Keratinocyte (primary cell): Measurements from ENCODE around the gene MLLT11. TPM values are rescaled to one million over a fixed set of nuclear protein-coding genes. Genes with fewer than 3 reads are reported as not detected.

Experiments
- DNase-seq: peaks from one replicate; pipeline ENCODE4 v3.0.0-alpha.2; 2011; ENCODE audit warnings: low read depth, missing footprints, low spot score
- FAIRE-seq: peaks from 2 replicates; lab custom pipeline; 2011; peaks lifted over from hg19 to GRCh38; lab: Jason Lieb, UNC
- H2AFZ ChIP-seq: 2 replicates; pipeline ENCODE4 v1.6.0; 2012; ENCODE audit warnings: low read length, control low read depth, inconsistent platforms; ENCODE audit not compliant: control insufficient read depth
- H3K27ac ChIP-seq: 2 replicates; pipeline ENCODE4 v1.5.1; 2011; ENCODE audit warnings: low read length; ENCODE audit not compliant: control insufficient read depth, insufficient read depth
- H3K27me3 ChIP-seq: 3 replicates; pipeline ENCODE4 v1.6.0; 2011; ENCODE audit warnings: low read length; ENCODE audit not compliant: control insufficient read depth, insufficient read depth; ENCODE audit errors: extremely low read depth
- H3K36me3 ChIP-seq, 2 experiments: 2 replicates in 1 of 2; 3 replicates in 1 of 2; pipeline ENCODE4 v1.5.1; 2011; ENCODE audit warnings: low read length in 2 of 2, mild to moderate bottlenecking in 1 of 2; ENCODE audit not compliant: control insufficient read depth in 2 of 2, insufficient read depth in 2 of 2; ENCODE audit errors: extremely low read depth in 1 of 2
- H3K4me1 ChIP-seq: 3 replicates; pipeline ENCODE4 v1.5.1; 2011; ENCODE audit warnings: low read length; ENCODE audit not compliant: control insufficient read depth, insufficient read depth; ENCODE audit errors: extremely low read depth
- H3K4me2 ChIP-seq: 3 replicates; pipeline ENCODE4 v1.6.0; 2011; ENCODE audit warnings: low read depth, low read length; ENCODE audit not compliant: control insufficient read depth, insufficient read depth; ENCODE audit errors: extremely low read depth
- H3K4me3 ChIP-seq, 3 experiments: fragments of 200-600 bp in 1 of 3; sonication (generic) in 1 of 3; 2 replicates in 2 of 3; 3 replicates in 1 of 3; pipeline ENCODE4 v1.5.1; 2011 to 2016; ENCODE audit warnings: low read length in 3 of 3, mild to moderate bottlenecking in 3 of 3, control low read depth in 2 of 3, inconsistent platforms in 1 of 3, low read depth in 1 of 3, mixed read lengths in 1 of 3, mixed run types in 1 of 3, moderate library complexity in 1 of 3; ENCODE audit not compliant: control insufficient read depth in 2 of 3, insufficient read depth in 2 of 3; ENCODE audit errors: extremely low read depth in 1 of 3
- H3K79me2 ChIP-seq: 2 replicates; pipeline ENCODE4 v1.6.0; 2012; ENCODE audit warnings: low read length; ENCODE audit not compliant: control insufficient read depth, insufficient read depth
- H3K9ac ChIP-seq: 3 replicates; pipeline ENCODE4 v1.6.0; 2011; ENCODE audit warnings: low read length; ENCODE audit not compliant: control insufficient read depth, insufficient read depth; ENCODE audit errors: extremely low read depth
- H3K9me1 ChIP-seq: 3 replicates; pipeline ENCODE4 v1.6.0; 2011; ENCODE audit warnings: low read length; ENCODE audit not compliant: control insufficient read depth, insufficient read depth; ENCODE audit errors: extremely low read depth
- H3K9me3 ChIP-seq: 2 replicates; pipeline ENCODE4 v1.5.1; 2012; ENCODE audit warnings: low read depth, low read length; ENCODE audit not compliant: control insufficient read depth
- H4K20me1 ChIP-seq: 3 replicates; pipeline ENCODE4 v1.6.0; 2011; ENCODE audit warnings: low read length; ENCODE audit not compliant: control insufficient read depth, insufficient read depth; ENCODE audit errors: extremely low read depth
- CTCF ChIP-seq, 3 experiments: IDR thresholded peaks in 1 of 3; conservative IDR thresholded peaks in 1 of 3; optimal IDR thresholded peaks in 1 of 3; 2 replicates in 2 of 3; 3 replicates in 1 of 3; pipeline versions ENCODE3 to v1.5.1; 2011; ENCODE audit warnings: low read length in 3 of 3, mild to moderate bottlenecking in 3 of 3, moderate library complexity in 2 of 3, control low read depth in 1 of 3, inconsistent platforms in 1 of 3; ENCODE audit not compliant: insufficient read depth in 2 of 3; ENCODE audit errors: extremely low read depth in 1 of 3
- EZH2 ChIP-seq: IDR thresholded peaks from one replicate; pipeline ENCODE4 v1.6.1; 2012; ENCODE audit warnings: inconsistent platforms, mild to moderate bottlenecking, low read length, moderate library complexity
- dilution Hi-C: fragments of 300-500 bp; cut with MboI; formaldehyde crosslinking; loops from one replicate; pipeline ENCODE4 v1.7.0; 2020; ENCODE audit warnings: low sequenced_read_pairs; ENCODE audit not compliant: extremely low pct_ligation_motif_present
- polyA plus RNA-seq, 5 experiments: library from polyadenylated mRNA; depleted of rRNA in 3 of 5; stranded (reverse) in 3 of 5; stranded (forward) in 1 of 5; unstranded in 1 of 5; fragments of >200 nt; gene quantifications; 1 replicate in 1 of 5; 2 replicates in 3 of 5; 3 replicates in 1 of 5; pipeline versions ENCODE4 v1.2.1 to v1.2.3, GENCODE V29; 2011 to 2012; ENCODE audit warnings: missing spikeins in 2 of 5, low read depth in 1 of 5, low replicate concordance in 1 of 5

MLLT11 gene
- polyA plus RNA-seq, 1 donor (not counting 4 experiments of a cell fraction or from before 2014, with no cell fraction given): 10.8 TPM

GRCh38 chr1:151065089-151065645 lies 5.0 kb downstream of the MLLT11 start:
- peaks cover 0 to 2% of the 10 kb centered on the region in 2 experiments for H3K36me3 ChIP-seq
- peaks cover 13% of the 10 kb centered on the region for H3K79me2 ChIP-seq
- DNase-seq (no peak), FAIRE-seq (no peak)
- no peaks in the 10 kb centered on the region for H4K20me1 ChIP-seq
- H3K27ac ChIP-seq: no peak overlapping the region
- no peak overlapping the region for H3K4me3 ChIP-seq
- TF ChIP-seq CTCF (optimal IDR thresholded peaks at IDR 0.05 in 1 of 3, IDR thresholded peaks at IDR 0.05 in 1 of 3, conservative IDR thresholded peaks at IDR 0.05 in 1 of 3; ENCODE audit: extremely low read depth in 1 of 3, insufficient read depth in 2 of 3, low read length in 3 of 3) (no peak), EZH2 (no peak)
- peaks cover 19% of the 10 kb centered on the region for H3K4me1 ChIP-seq
- H2AFZ ChIP-seq: no peak overlapping the region
- no peaks in the 10 kb centered on the region for H3K27me3 ChIP-seq
- H3K9ac ChIP-seq: no peak overlapping the region
- H3K4me2 ChIP-seq: no peak overlapping the region
- H3K9me3 ChIP-seq: no peaks in the 10 kb centered on the region
- dilution Hi-C loops: no loop called here
- H3K9me1 ChIP-seq: no peaks in the 10 kb centered on the region

DNA sequence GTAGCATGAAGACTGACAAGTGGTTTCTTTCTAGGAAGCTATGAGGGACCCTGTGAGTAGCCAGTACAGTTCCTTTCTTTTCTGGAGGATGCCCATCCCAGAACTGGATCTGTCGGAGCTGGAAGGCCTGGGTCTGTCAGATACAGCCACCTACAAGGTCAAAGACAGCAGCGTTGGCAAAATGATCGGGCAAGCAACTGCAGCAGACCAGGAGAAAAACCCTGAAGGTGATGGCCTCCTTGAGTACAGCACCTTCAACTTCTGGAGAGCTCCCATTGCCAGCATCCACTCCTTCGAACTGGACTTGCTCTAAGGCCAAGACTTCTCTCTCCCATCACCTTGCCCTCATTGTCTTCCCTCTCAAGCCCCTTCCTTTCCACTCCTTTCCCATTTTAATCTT lies 7.0 kb downstream of the MLLT11 start:
- DNase-seq (no peak), FAIRE-seq (no peak)
- H3K79me2 ChIP-seq: peaks cover 3% of the 10 kb centered on the region
- H3K27me3 ChIP-seq: no peaks in the 10 kb centered on the region
- H3K36me3 ChIP-seq: peaks cover 0 to 2% of the 10 kb centered on the region in 2 experiments
- H3K9me3 ChIP-seq: no peaks in the 10 kb centered on the region
- H3K4me2 ChIP-seq: no peak overlapping the region
- H2AFZ ChIP-seq: no peak overlapping the region
- no peak overlapping the region for H3K27ac ChIP-seq
- dilution Hi-C loops: no loop called here
- no peak overlapping the region for H3K9ac ChIP-seq
- H3K4me3 ChIP-seq: no peak overlapping the region
- no peaks in the 10 kb centered on the region for H3K9me1 ChIP-seq
- peaks cover 12% of the 10 kb centered on the region for H3K4me1 ChIP-seq
- no peaks in the 10 kb centered on the region for H4K20me1 ChIP-seq
- TF ChIP-seq EZH2: no peak
- TF ChIP-seq CTCF (optimal IDR thresholded peaks at IDR 0.05 in 1 of 3, IDR thresholded peaks at IDR 0.05 in 1 of 3, conservative IDR thresholded peaks at IDR 0.05 in 1 of 3; ENCODE audit: extremely low read depth in 1 of 3, insufficient read depth in 2 of 3, low read length in 3 of 3): no peak
